Uterus (tissue), 2 donors: ENCODE data around the gene PDE5A.

Source experiments
- POLR2A ChIP-seq, 2 donors: fragments of 450-650 bp; IDR thresholded peaks; one replicate each; pipeline ENCODE4 v1.6.1; 2016; ENCODE audit warnings: antibody characterized with exemption in 2 of 2, mild to moderate bottlenecking in 1 of 2, moderate library complexity in 1 of 2
- TF ChIP-seq, protein P1 (sequence below), 4 experiments: fragments of 200-600 bp in 2 of 4; fragments of 450-650 bp in 2 of 4; sonication (generic) in 2 of 4; IDR thresholded peaks; one replicate each; pipeline ENCODE4 v1.5.1; 2016 to 2019; ENCODE audit warnings: antibody characterized with exemption in 4 of 4, mild to moderate bottlenecking in 2 of 4, moderate library complexity in 1 of 4

DNA sequence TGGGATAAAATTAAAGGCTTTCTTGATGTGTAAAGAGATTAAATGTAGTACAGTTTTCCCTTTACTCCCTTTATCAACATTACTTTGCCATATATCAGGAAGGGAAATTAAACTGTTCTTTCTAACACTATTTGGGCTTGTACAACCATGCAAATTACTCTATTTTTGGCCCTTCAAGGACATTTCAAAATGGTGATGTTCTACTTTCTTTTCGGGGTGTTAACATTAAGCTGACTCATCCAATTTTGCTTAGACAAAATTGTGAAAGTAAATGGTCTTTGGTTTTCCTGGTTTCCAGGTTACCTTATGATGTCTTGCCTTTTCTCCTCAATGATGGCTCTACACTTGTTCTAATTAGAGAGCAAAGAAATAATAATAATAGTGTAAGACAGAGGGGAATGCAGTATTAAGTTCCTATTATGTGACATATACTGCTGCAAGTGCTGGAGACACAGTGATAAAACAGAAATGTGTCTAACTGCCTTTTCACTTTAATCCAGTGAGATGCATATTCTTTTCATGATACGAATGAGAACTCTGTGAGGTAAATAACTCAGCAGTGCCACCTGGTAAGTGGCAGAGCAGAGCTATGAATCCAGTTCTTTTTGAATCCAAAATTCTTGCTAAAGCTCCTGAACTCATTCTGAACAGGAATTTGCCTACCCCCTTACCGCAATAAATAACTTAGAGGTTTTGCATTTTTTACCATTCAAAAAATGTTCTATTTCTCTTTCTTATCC lies 35.7 kb upstream of the PDE5A start:
- TF ChIP-seq, protein P1, sequence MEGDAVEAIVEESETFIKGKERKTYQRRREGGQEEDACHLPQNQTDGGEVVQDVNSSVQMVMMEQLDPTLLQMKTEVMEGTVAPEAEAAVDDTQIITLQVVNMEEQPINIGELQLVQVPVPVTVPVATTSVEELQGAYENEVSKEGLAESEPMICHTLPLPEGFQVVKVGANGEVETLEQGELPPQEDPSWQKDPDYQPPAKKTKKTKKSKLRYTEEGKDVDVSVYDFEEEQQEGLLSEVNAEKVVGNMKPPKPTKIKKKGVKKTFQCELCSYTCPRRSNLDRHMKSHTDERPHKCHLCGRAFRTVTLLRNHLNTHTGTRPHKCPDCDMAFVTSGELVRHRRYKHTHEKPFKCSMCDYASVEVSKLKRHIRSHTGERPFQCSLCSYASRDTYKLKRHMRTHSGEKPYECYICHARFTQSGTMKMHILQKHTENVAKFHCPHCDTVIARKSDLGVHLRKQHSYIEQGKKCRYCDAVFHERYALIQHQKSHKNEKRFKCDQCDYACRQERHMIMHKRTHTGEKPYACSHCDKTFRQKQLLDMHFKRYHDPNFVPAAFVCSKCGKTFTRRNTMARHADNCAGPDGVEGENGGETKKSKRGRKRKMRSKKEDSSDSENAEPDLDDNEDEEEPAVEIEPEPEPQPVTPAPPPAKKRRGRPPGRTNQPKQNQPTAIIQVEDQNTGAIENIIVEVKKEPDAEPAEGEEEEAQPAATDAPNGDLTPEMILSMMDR (IDR thresholded peaks at IDR 0.05) = no peak
- no peak for TF ChIP-seq POLR2A (IDR thresholded peaks at IDR 0.05)
